Astrocyte (in vitro differentiated cells and primary cell): Measurements from ENCODE around the gene HOXD4. TPM values are rescaled to one million over a fixed set of nuclear protein-coding genes. Genes with fewer than 3 reads are reported as not detected.

ENCODE experiments used
- DNase-seq: peaks from one replicate; pipeline ENCODE4 v3.0.0-alpha.2; 2010; ENCODE audit warnings: low read depth
- FAIRE-seq: peaks from 2 replicates; lab custom pipeline; 2011; peaks lifted over from hg19 to GRCh38; lab: Jason Lieb, UNC
- H2AFZ ChIP-seq: 2 replicates; pipeline ENCODE4 v1.6.0; 2012; ENCODE audit warnings: low read depth, low read length, inconsistent platforms
- H3K27ac ChIP-seq: 2 replicates; pipeline ENCODE4 v1.5.1; 2011; ENCODE audit warnings: low read depth, low read length, inconsistent platforms
- H3K27me3 ChIP-seq: 2 replicates; pipeline ENCODE4 v1.6.0; 2011; ENCODE audit warnings: low read length, inconsistent platforms; ENCODE audit not compliant: insufficient read depth
- H3K36me3 ChIP-seq: 2 replicates; pipeline ENCODE4 v1.5.1; 2011; ENCODE audit warnings: low read length, inconsistent platforms; ENCODE audit not compliant: insufficient read depth
- H3K4me1 ChIP-seq: 2 replicates; pipeline ENCODE4 v1.5.1; 2011; ENCODE audit warnings: low read length, inconsistent platforms; ENCODE audit not compliant: insufficient read depth
- H3K4me2 ChIP-seq: 2 replicates; pipeline ENCODE4 v1.6.0; 2012; ENCODE audit warnings: low read length, inconsistent platforms
- H3K4me3 ChIP-seq: 2 replicates; pipeline ENCODE4 v1.5.1; 2011; ENCODE audit warnings: low read depth, mild to moderate bottlenecking, low read length, inconsistent platforms; ENCODE audit not compliant: insufficient read depth
- H3K79me2 ChIP-seq: 2 replicates; pipeline ENCODE4 v1.6.0; 2012; ENCODE audit warnings: mild to moderate bottlenecking, low read length, inconsistent platforms; ENCODE audit not compliant: insufficient read depth
- H3K9ac ChIP-seq: 2 replicates; pipeline ENCODE4 v1.6.0; 2012; ENCODE audit warnings: mild to moderate bottlenecking, low read length, inconsistent platforms
- H3K9me3 ChIP-seq: 2 replicates; pipeline ENCODE4 v1.5.1; 2012; ENCODE audit warnings: low read depth, mild to moderate bottlenecking, low read length, inconsistent platforms; ENCODE audit not compliant: insufficient read depth
- H4K20me1 ChIP-seq: 2 replicates; pipeline ENCODE4 v1.6.0; 2012; ENCODE audit warnings: low read length, inconsistent platforms; ENCODE audit not compliant: insufficient read depth
- H3K27ac Mint-ChIP-seq: one replicate; pipeline ENCODE4 v1.8.0; 2021; ENCODE audit warnings: mild to moderate bottlenecking, mixed read lengths; ENCODE audit not compliant: unreplicated experiment
- H3K27me3 Mint-ChIP-seq: one replicate; pipeline ENCODE4 v1.8.0; 2021; ENCODE audit warnings: low read depth, mixed read lengths; ENCODE audit not compliant: unreplicated experiment
- H3K36me3 Mint-ChIP-seq: one replicate; pipeline ENCODE4 v1.8.0; 2021; ENCODE audit warnings: low read depth, mixed read lengths; ENCODE audit not compliant: unreplicated experiment
- H3K4me1 Mint-ChIP-seq: one replicate; pipeline ENCODE4 v1.8.0; 2021; ENCODE audit warnings: low read depth, mixed read lengths; ENCODE audit not compliant: unreplicated experiment
- H3K4me3 Mint-ChIP-seq: one replicate; pipeline ENCODE4 v1.8.0; 2021; ENCODE audit warnings: mild to moderate bottlenecking, moderate library complexity, mixed read lengths; ENCODE audit not compliant: unreplicated experiment
- H3K9me3 Mint-ChIP-seq: one replicate; pipeline ENCODE4 v1.8.0; 2021; ENCODE audit warnings: mild to moderate bottlenecking, mixed read lengths; ENCODE audit not compliant: unreplicated experiment
- CTCF ChIP-seq: IDR thresholded peaks from 2 replicates; pipeline ENCODE4 v1.5.1; 2011; ENCODE audit warnings: low read depth, mild to moderate bottlenecking, inconsistent platforms, low read length, moderate library complexity; ENCODE audit not compliant: insufficient read depth
- EZH2 ChIP-seq: IDR thresholded peaks from 2 replicates; pipeline ENCODE4 v1.6.1; 2012; ENCODE audit warnings: mild to moderate bottlenecking, low read length, inconsistent platforms; ENCODE audit not compliant: insufficient read depth
- total RNA-seq: library from RNA; stranded (reverse); gene quantifications from 2 replicates; pipeline ENCODE4 v1.2.1, GENCODE V29; 2021

HOXD4 gene
- total RNA-seq, 1 donor from 2014 or later, result not detected

- H4K20me1 ChIP-seq, result no peaks in the 10 kb centered on the region
- Mint-ChIP-seq H3K27ac (no peak overlapping the region), H3K27me3 (peaks cover 89% of the 10 kb centered on the region), H3K36me3 (peaks cover 2% of the 10 kb centered on the region), H3K4me3 (no peak overlapping the region), H3K4me1 (no peaks in the 10 kb centered on the region), H3K9me3 (peaks cover 42% of the 10 kb centered on the region)
- H3K4me1 ChIP-seq, result no peaks in the 10 kb centered on the region
- H3K27ac ChIP-seq, result no peak overlapping the region
- H3K9ac ChIP-seq, result no peak overlapping the region
- H3K9me3 ChIP-seq, result peaks cover 2% of the 10 kb centered on the region
- no peaks in the 10 kb centered on the region for H3K79me2 ChIP-seq
- H3K27me3 ChIP-seq, result peaks cover 81% of the 10 kb centered on the region
- no peak for TF ChIP-seq CTCF
- TF ChIP-seq EZH2, result no peak
- no peak overlapping the region for H3K4me2 ChIP-seq
- H2AFZ ChIP-seq, result no peak overlapping the region
- no peaks in the 10 kb centered on the region for H3K36me3 ChIP-seq
- DNase-seq (no peak), FAIRE-seq (no peak)
- H3K4me3 ChIP-seq, result no peak overlapping the region
These were observed 2.5 kb upstream of the HOXD4 start for GRCh38 chr2:176148751-176149421.

- Histone ChIP-seq H3K4me3 (no peak overlapping the region), H3K4me1 (no peaks in the 10 kb centered on the region), H3K9ac (no peak overlapping the region), H4K20me1 (no peaks in the 10 kb centered on the region), H2AFZ (no peak overlapping the region), H3K36me3 (no peaks in the 10 kb centered on the region), H3K27ac (no peak overlapping the region), H3K27me3 (peaks cover 82% of the 10 kb centered on the region), H3K79me2 (no peaks in the 10 kb centered on the region), H3K4me2 (no peak overlapping the region), H3K9me3 (peaks cover 2% of the 10 kb centered on the region)
- H3K27ac Mint-ChIP-seq, result no peak overlapping the region
- no peak overlapping the region for H3K4me3 Mint-ChIP-seq
- FAIRE-seq, result no peak
- peaks cover 42% of the 10 kb centered on the region for H3K9me3 Mint-ChIP-seq
- DNase-seq, result no peak
- H3K36me3 Mint-ChIP-seq, result peaks cover 2% of the 10 kb centered on the region
- H3K27me3 Mint-ChIP-seq, result peaks cover 91% of the 10 kb centered on the region
- H3K4me1 Mint-ChIP-seq, result no peaks in the 10 kb centered on the region
- TF ChIP-seq CTCF, result no peak
- no peak for TF ChIP-seq EZH2
These were observed 1.8 kb upstream of the HOXD4 start for GRCh38 chr2:176149481-176149938.

- Mint-ChIP-seq H3K4me3 (no peak overlapping the region), H3K27me3 (peaks cover 91% of the 10 kb centered on the region), H3K9me3 (peaks cover 39% of the 10 kb centered on the region), H3K27ac (no peak overlapping the region), H3K36me3 (peaks cover 2% of the 10 kb centered on the region), H3K4me1 (no peaks in the 10 kb centered on the region)
- Histone ChIP-seq H3K36me3 (no peaks in the 10 kb centered on the region), H3K9me3 (peaks cover 2% of the 10 kb centered on the region), H3K79me2 (no peaks in the 10 kb centered on the region), H3K4me1 (no peaks in the 10 kb centered on the region), H3K27me3 (peaks cover 83% of the 10 kb centered on the region), H3K4me2 (no peak overlapping the region), H3K4me3 (no peak overlapping the region), H3K9ac (no peak overlapping the region), H3K27ac (no peak overlapping the region), H4K20me1 (no peaks in the 10 kb centered on the region), H2AFZ (no peak overlapping the region)
- no peak for DNase-seq
- TF ChIP-seq CTCF (no peak), EZH2 (no peak)
- FAIRE-seq, result no peak
These were observed 1.3 kb upstream of the HOXD4 start for GRCh38 chr2:176149939-176150583.
